Ishikawa (cell line): ENCODE results near the gene KIF12.

Experiments used
- CEBPB ChIP-seq: IDR thresholded peaks from 2 replicates; pipeline ENCODE4 v1.6.1; 2012
- CREB1 ChIP-seq: IDR thresholded peaks from 2 replicates; pipeline ENCODE4 v1.6.1; 2012; ENCODE audit warnings: low read depth
- EGR1 ChIP-seq: IDR thresholded peaks from 2 replicates; pipeline ENCODE4 v1.6.1; 2012
- EP300 ChIP-seq: IDR thresholded peaks from 2 replicates; pipeline ENCODE4 v1.6.1; 2012; ENCODE audit warnings: borderline replicate concordance
- FOXM1 ChIP-seq: IDR thresholded peaks from 2 replicates; pipeline ENCODE4 v1.6.1; 2012; ENCODE audit warnings: low read depth, borderline replicate concordance
- MAX ChIP-seq: IDR thresholded peaks from 2 replicates; pipeline ENCODE4 v1.6.1; 2012
- NFIC ChIP-seq: IDR thresholded peaks from 2 replicates; pipeline ENCODE4 v1.6.1; 2012
- RAD21 ChIP-seq: IDR thresholded peaks from 2 replicates; pipeline ENCODE4 v1.6.1; 2012; ENCODE audit warnings: low read depth
- REST ChIP-seq: IDR thresholded peaks from 2 replicates; pipeline ENCODE4 v1.6.1; 2012; ENCODE audit warnings: low read depth, mild to moderate bottlenecking
- TAF1 ChIP-seq: IDR thresholded peaks from 2 replicates; pipeline ENCODE4 v1.6.1; 2012; ENCODE audit warnings: low read depth, mild to moderate bottlenecking
- TCF12 ChIP-seq: IDR thresholded peaks from 2 replicates; pipeline ENCODE4 v1.6.1; 2012; ENCODE audit warnings: low read depth
- TEAD4 ChIP-seq: IDR thresholded peaks from 2 replicates; pipeline ENCODE4 v1.6.1; 2012
- USF1 ChIP-seq: IDR thresholded peaks from 2 replicates; pipeline ENCODE4 v1.6.1; 2012
- YY1 ChIP-seq: IDR thresholded peaks from 2 replicates; pipeline ENCODE4 v1.6.1; 2012; ENCODE audit warnings: low read depth
- ZBTB7A ChIP-seq: IDR thresholded peaks from 2 replicates; pipeline ENCODE4 v1.6.1; 2012; ENCODE audit warnings: low read depth

Gene KIF12

GRCh38 chr9:114056527-114056926 is 42.6 kb downstream of the KIF12 start:
- TF ChIP-seq EP300 (no peak), EGR1 (no peak), YY1 (no peak), FOXM1 (no peak), MAX (no peak), ZBTB7A (no peak), TAF1 (no peak), TCF12 (no peak), REST (no peak), RAD21 (no peak), TEAD4 (no peak), USF1 (no peak), NFIC (no peak), CEBPB (no peak), CREB1 (no peak)

GRCh38 chr9:114055894-114056293 is 43.2 kb downstream of the KIF12 start:
- TF ChIP-seq ZBTB7A (no peak), TAF1 (no peak)

- TF ChIP-seq USF1 (no peak), NFIC (no peak), CREB1 (no peak), RAD21 (no peak), CEBPB (no peak), FOXM1 (no peak), EGR1 (no peak), TAF1 (no peak), REST (no peak), EP300 (no peak), YY1 (no peak), MAX (no peak), TEAD4 (no peak), TCF12 (no peak)
Measured at GRCh38 chr9:114055061-114055460, 44.0 kb downstream of the KIF12 start.

GRCh38 chr9:114054191-114054690 is 44.9 kb downstream of the KIF12 start:
- no peak for TF ChIP-seq EP300
- TF ChIP-seq TCF12: no peak

- TF ChIP-seq EP300 (no peak), RAD21 (no peak), FOXM1 (no peak), CEBPB (no peak), TEAD4 (no peak), TAF1 (no peak), ZBTB7A (no peak), TCF12 (no peak), EGR1 (no peak), USF1 (no peak), YY1 (no peak), CREB1 (no peak), REST (no peak), MAX (no peak)
Measured at GRCh38 chr9:114053246-114054005, 45.7 kb downstream of the KIF12 start.
